22Rv1 (cell line): ENCODE data around the gene ARHGAP26.

Experiments
- H3K27ac ChIP-seq: fragments of 450-650 bp; 2 replicates; pipeline ENCODE4 v1.5.1; 2017
- ZFX ChIP-seq: fragments of 450-650 bp; IDR thresholded peaks from 2 replicates; pipeline ENCODE4 v1.6.1; 2017; ENCODE audit warnings: antibody characterized with exemption, borderline replicate concordance
- TF ChIP-seq, protein P1 (sequence below): fragments of 450-650 bp; IDR thresholded peaks from 2 replicates; pipeline ENCODE4 v1.5.1; 2017; ENCODE audit warnings: mild to moderate bottlenecking

The ARHGAP26 gene

GRCh38 chr5:143208781-143209510 is 438.8 kb downstream of the ARHGAP26 start:
- TF ChIP-seq, protein P1, sequence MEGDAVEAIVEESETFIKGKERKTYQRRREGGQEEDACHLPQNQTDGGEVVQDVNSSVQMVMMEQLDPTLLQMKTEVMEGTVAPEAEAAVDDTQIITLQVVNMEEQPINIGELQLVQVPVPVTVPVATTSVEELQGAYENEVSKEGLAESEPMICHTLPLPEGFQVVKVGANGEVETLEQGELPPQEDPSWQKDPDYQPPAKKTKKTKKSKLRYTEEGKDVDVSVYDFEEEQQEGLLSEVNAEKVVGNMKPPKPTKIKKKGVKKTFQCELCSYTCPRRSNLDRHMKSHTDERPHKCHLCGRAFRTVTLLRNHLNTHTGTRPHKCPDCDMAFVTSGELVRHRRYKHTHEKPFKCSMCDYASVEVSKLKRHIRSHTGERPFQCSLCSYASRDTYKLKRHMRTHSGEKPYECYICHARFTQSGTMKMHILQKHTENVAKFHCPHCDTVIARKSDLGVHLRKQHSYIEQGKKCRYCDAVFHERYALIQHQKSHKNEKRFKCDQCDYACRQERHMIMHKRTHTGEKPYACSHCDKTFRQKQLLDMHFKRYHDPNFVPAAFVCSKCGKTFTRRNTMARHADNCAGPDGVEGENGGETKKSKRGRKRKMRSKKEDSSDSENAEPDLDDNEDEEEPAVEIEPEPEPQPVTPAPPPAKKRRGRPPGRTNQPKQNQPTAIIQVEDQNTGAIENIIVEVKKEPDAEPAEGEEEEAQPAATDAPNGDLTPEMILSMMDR: peak; percentile 29
- no peak for TF ChIP-seq ZFX
- no peak overlapping the region for H3K27ac ChIP-seq

GRCh38 chr5:143209881-143210395 is 439.8 kb downstream of the ARHGAP26 start:
- H3K27ac ChIP-seq: no peak overlapping the region
- TF ChIP-seq, protein P1: no peak

- H3K27ac ChIP-seq: no peak overlapping the region
- TF ChIP-seq ZFX: no peak
- TF ChIP-seq, protein P1: no peak
Observed at GRCh38 chr5:143210576-143210975, 440.4 kb downstream of the ARHGAP26 start.

DNA sequence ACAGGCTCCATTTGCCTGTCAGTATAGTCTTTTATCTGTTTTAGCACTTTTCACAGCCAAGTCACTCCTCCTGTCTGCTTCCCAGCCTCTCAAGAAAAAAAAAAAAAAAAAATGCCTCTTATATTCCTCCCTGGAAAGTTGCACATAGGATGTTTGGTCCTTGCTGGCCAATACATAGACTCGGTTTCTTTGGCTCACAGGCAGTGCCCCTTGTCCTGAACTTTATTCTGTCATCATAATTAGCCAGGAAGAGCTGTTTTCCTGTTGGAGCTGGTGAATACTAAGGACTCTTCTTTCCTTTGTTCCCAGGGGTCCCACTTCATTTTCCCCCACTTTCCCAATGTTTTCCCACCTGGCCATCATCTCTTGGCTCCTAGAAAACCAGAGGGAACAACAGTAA is 442.1 kb downstream of the ARHGAP26 start:
- H3K27ac ChIP-seq: no peak overlapping the region
- no peak for TF ChIP-seq ZFX
- TF ChIP-seq, protein P1: no peak

- no peak for TF ChIP-seq ZFX
- TF ChIP-seq, protein P1: no peak
- no peak overlapping the region for H3K27ac ChIP-seq
Observed at GRCh38 chr5:143213231-143213850, 443.2 kb downstream of the ARHGAP26 start.

DNA sequence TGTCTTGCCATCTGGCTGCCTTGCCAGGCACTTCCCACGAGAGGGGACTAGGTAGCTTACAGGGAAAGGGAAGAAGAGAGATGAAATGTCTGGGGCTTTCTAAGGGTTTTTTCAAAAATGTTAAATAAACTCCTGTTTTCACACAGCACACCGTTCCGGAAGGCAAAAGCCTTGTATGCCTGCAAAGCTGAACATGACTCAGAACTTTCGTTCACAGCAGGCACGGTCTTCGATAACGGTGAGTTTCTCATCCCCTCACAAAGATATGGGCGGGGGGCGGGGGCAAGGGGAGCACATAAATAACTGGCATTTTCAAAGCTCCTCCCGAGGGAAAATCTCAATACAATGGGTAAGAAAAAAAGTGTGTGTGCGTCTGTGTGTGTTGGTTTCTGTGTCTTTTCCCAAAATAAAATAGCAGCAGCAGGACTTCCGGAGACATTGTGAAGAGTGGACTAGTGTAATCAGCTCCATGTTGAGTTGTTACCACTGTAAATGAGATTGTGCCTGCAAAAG is 443.7 kb downstream of the ARHGAP26 start:
- H3K27ac ChIP-seq: no peak overlapping the region
- TF ChIP-seq, protein P1: no peak
- TF ChIP-seq ZFX: no peak

DNA sequence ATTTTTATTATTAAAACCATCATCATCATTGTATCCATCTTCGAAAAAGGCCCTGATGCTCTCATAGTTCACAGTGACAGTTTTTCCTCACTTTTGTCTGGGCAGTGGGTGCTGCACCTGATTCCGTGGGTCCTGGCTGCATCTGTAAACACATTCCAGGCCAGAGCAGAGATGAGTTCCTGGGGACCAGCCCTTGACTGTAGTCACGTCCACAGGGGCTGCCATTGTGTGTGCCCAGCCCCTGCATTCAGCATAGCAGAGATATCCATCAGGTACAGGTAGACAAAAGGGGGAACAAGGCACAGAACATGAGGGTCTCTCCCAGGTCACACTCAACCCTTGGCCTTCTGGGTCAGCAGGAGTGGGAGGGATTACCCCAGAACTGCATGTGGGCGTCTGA is 444.3 kb downstream of the ARHGAP26 start:
- no peak overlapping the region for H3K27ac ChIP-seq

More for the DNA sequence above, 444.3 kb downstream of the ARHGAP26 start:
- TF ChIP-seq, protein P1: no peak
- no peak for TF ChIP-seq ZFX
